ENCODE data around the gene MTG2. TPM values are rescaled to one million over a fixed set of nuclear protein-coding genes. Genes with fewer than 3 reads are reported as not detected.
"Not testable (repeated sequence)": the region's sequence is repeated elsewhere in the genome, so short reads cannot be mapped to it uniquely, and the experiment has no call there.

Gene MTG2
- total RNA-seq, 2 donors from 2014 or later: 28.0 to 41.8 TPM

- DNase-seq (ENCODE audit: low spot score) (no peak), ATAC-seq (ENCODE audit: insufficient number of reproducible peaks, low FRiP score, low read depth) (no peak)
- no peaks in the 10 kb centered on the region for H3K27me3 ChIP-seq (replicated peaks; ENCODE audit: insufficient read depth)
- peaks cover 4% of the 10 kb centered on the region for H3K36me3 ChIP-seq
- H3K27ac ChIP-seq: no peak overlapping the region
- no peak for TF ChIP-seq CTCF (IDR thresholded peaks at IDR 0.05)
- peaks cover 19 to 40% of the 10 kb centered on the region in 2 donors for H3K4me1 ChIP-seq (ENCODE audit: control insufficient read depth in 1 of 2, low read depth in 2 of 2)
- H3K9me3 ChIP-seq: no peaks in the 10 kb centered on the region
- H3K4me3 ChIP-seq: no peak overlapping the region
These were observed 36.6 kb upstream of the MTG2 start for GRCh38 chr20:62146019-62146755.

- Histone ChIP-seq H3K27me3 (replicated peaks; ENCODE audit: insufficient read depth) (no peaks in the 10 kb centered on the region), H3K27ac (no peak overlapping the region), H3K4me1 (ENCODE audit: control insufficient read depth in 1 of 2, low read depth in 2 of 2) (peaks cover 9 to 30% of the 10 kb centered on the region in 2 donors), H3K4me3 (no peak overlapping the region), H3K36me3 (peaks cover 4% of the 10 kb centered on the region), H3K9me3 (no peaks in the 10 kb centered on the region)
- DNase-seq (ENCODE audit: low spot score) (no peak), ATAC-seq (ENCODE audit: insufficient number of reproducible peaks, low FRiP score, low read depth) (no peak)
- TF ChIP-seq CTCF (IDR thresholded peaks at IDR 0.05): no peak
These were observed 35.7 kb upstream of the MTG2 start for GRCh38 chr20:62147125-62147524.

GRCh38 chr20:62147528-62147927 is 35.3 kb upstream of the MTG2 start:
- Histone ChIP-seq H3K27me3 (replicated peaks; ENCODE audit: insufficient read depth) (no peaks in the 10 kb centered on the region), H3K9me3 (no peaks in the 10 kb centered on the region), H3K36me3 (peaks cover 4% of the 10 kb centered on the region), H3K4me3 (no peak overlapping the region), H3K27ac (no peak overlapping the region), H3K4me1 (ENCODE audit: control insufficient read depth in 1 of 2, low read depth in 2 of 2) (peaks cover 9 to 29% of the 10 kb centered on the region in 2 donors)
- no peak for TF ChIP-seq CTCF (IDR thresholded peaks at IDR 0.05)
- no peak for DNase-seq (ENCODE audit: low spot score)
- no peak for ATAC-seq (ENCODE audit: insufficient number of reproducible peaks, low FRiP score, low read depth)

- H3K27ac ChIP-seq; DNase-seq (ENCODE audit: low spot score); H3K36me3 ChIP-seq; ATAC-seq (ENCODE audit: insufficient number of reproducible peaks, low FRiP score, low read depth); H3K27me3 ChIP-seq (replicated peaks; ENCODE audit: insufficient read depth); H3K9me3 ChIP-seq; H3K4me3 ChIP-seq: not testable (repeated sequence)
- peaks cover 9 to 29% of the 10 kb centered on the region in 2 donors for H3K4me1 ChIP-seq (ENCODE audit: control insufficient read depth in 1 of 2, low read depth in 2 of 2)
These were observed 34.4 kb upstream of the MTG2 start for GRCh38 chr20:62148383-62148782.

DNA sequence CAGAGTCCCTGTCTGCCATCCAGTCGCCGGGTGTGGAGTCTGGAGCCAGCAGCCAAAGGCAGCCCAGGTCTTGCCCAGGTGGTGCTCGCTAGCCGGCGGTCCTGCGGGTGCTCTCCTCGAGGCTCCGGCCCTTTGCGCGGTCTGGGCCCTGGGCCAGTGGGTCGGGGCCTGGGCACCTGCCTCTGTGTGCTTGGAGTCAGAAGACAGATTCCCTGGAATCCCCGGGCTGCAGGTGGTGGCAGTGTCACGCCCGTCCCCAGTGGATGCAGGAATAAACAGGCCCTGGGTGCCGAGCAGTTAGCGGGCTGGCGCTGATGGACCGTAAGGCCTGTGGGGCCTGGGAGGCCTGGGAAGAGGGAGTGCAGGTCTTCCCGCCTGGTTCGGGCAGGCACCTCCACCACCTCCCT is 33.9 kb upstream of the MTG2 start:
- Histone ChIP-seq H3K27ac (no peak overlapping the region), H3K4me1 (ENCODE audit: control insufficient read depth in 1 of 2, low read depth in 2 of 2) (peaks cover 9 to 29% of the 10 kb centered on the region in 2 donors), H3K36me3 (peaks cover 4% of the 10 kb centered on the region), H3K27me3 (replicated peaks; ENCODE audit: insufficient read depth) (no peaks in the 10 kb centered on the region), H3K4me3 (no peak overlapping the region), H3K9me3 (no peaks in the 10 kb centered on the region)
- no peak for TF ChIP-seq CTCF (IDR thresholded peaks at IDR 0.05)
- ATAC-seq (ENCODE audit: insufficient number of reproducible peaks, low FRiP score, low read depth): no peak
- DNase-seq (ENCODE audit: low spot score): no peak

Data from thoracic aorta (tissue), 2 donors.